DLD1 (cell line): ENCODE measurements around the gene RRN3.
"Not testable (repeated sequence)": the region's sequence is repeated elsewhere in the genome, so short reads cannot be mapped to it uniquely, and the experiment has no call there.

Experiments used
- in situ Hi-C: cut with HindIII; loops from 2 replicates; pipeline ENCODE4 v1.10.0; 2017; ENCODE audit warnings: low sequenced_read_pairs

RRN3 gene

GRCh38 chr16:15093955-15094827 is at the start of gene RRN3:
Gene RRN3, minus strand, starts transcription at chr16:15094272. Its CDS starts 39 bp downstream, at chr16:15094233.
- in situ Hi-C loops, result not testable (repeated sequence)

DNA sequence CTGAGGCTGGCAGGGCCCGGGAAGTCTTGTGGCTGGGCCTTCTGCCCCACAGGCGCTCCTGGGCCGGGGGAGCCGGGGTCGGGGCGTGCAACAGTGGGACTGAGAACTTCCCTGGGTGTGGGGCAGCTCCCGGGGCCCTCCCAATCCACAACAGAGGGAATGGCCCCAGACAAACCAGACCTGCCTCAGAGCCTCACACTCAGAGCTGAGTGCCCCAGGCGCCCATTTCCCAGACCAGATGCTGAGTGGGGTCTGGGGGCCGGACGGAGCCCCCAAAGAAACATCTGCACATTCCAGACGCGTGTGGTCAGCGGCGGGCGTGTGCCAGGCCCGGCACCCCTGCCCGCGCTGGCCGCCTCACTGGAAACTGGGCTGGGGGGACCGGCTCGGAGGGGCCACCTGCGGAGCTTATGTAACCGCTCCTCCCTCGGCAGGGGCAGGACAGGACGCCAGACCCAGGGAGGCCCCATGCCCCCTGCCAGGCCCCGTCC is 49.6 kb upstream of the RRN3 start:
- in situ Hi-C loops, result not testable (repeated sequence)

GRCh38 chr16:15142891-15143600 is 49.0 kb upstream of the RRN3 start:
- in situ Hi-C loops, result not testable (repeated sequence)

- in situ Hi-C loops, result not testable (repeated sequence)
These were observed 48.2 kb upstream of the RRN3 start for GRCh38 chr16:15142107-15142890.

DNA sequence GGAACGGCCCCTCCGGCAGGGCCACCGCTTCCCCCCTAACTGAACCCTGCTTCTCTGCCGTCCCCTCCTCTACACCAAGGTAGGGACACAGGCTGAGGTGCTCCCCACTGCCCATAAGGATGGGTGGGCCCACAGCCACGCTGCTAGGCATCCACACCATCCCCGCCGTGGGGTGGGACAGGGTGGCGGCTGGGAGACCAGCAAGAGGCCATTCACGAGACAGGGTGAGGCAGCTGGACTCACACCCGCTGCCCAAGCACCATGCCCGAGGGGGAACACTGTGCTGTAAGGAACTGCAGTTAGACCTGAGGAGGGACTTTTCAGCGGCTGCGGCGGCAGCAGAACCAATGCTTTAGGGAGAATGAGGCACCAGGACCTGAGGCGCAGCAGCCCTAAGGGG is 47.5 kb upstream of the RRN3 start:
- in situ Hi-C loops, result no loop called here

GRCh38 chr16:15140444-15141365 is 46.6 kb upstream of the RRN3 start:
- in situ Hi-C loops, result not testable (repeated sequence)

DNA sequence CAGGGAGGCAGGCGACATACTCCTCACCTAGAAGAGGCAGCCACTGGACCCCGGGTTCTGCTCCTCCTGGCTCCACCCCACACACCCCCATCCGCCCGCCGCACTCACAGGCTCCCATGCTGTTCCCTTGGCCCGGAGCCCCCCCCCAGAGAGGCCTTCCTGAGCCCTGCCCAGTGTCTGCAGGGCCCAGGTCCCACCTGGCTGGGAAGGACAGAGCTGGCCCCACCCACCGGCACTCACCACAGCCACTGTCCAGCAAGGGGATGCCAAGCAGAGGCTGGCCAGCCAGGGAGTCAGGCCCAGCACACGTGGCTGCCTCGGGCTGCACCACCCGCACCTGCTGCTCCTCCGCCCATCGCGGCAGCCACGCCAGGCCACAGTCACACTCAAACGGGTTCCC is 43.4 kb upstream of the RRN3 start:
- in situ Hi-C loops, result not testable (repeated sequence)

- in situ Hi-C loops, result not testable (repeated sequence)
These were observed 41.6 kb upstream of the RRN3 start for GRCh38 chr16:15135483-15136360.

DNA sequence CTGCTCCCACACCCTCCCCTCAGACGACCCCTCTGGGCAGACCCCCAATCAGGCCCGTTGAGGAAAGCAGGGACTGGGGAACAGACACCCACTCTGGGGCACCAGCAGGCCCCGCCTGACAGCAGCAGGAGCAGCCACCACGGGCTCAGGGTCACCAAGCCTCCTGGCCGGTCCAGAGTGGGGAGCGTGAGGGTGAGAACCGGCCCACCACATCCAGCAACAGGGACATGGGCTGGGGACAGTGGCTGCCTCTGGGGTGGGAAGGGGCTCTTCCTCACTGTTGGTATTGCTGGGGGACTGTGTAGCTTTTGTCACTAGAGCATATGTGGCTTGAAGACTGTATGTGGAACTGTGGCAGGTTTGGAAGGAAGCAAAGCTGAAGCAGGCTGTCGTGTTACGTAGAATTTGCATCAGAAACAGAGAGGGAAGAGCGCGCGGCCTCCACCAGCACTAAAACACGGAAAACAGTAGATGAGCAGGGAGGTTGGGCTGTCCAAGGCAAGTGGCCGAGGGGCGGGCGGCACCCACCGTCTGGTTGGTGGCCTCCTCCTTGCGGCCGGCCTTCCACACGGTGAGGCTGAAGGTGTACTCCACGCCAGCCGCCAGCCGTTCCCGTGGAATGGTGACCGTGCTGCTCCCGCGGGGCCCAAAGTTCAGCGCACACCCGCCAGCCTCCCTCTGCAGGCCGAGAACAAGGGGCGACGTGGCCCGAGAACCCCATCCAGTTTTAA is 40.8 kb upstream of the RRN3 start:
- in situ Hi-C loops, result not testable (repeated sequence)

DNA sequence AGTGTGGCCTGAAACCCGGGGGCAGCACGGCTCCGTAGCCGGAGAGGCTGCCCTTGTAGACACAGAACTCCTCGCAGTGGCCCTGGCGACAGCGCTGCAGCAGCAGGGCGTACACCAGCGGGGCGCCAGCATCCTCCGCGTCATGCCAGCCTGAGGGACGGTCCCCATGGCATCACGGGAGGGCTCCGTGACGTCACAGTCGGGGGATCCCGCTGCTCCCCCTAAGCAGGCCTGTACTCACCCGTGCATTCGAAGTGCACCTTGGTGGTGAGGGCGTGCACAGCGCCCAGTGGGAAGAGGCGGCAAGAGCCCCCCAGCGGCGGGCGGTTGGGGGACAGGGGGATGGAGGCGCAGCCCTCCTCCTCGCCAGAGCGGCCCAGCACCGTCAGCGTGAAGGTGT is 39.5 kb upstream of the RRN3 start:
- in situ Hi-C loops, result not testable (repeated sequence)

DNA sequence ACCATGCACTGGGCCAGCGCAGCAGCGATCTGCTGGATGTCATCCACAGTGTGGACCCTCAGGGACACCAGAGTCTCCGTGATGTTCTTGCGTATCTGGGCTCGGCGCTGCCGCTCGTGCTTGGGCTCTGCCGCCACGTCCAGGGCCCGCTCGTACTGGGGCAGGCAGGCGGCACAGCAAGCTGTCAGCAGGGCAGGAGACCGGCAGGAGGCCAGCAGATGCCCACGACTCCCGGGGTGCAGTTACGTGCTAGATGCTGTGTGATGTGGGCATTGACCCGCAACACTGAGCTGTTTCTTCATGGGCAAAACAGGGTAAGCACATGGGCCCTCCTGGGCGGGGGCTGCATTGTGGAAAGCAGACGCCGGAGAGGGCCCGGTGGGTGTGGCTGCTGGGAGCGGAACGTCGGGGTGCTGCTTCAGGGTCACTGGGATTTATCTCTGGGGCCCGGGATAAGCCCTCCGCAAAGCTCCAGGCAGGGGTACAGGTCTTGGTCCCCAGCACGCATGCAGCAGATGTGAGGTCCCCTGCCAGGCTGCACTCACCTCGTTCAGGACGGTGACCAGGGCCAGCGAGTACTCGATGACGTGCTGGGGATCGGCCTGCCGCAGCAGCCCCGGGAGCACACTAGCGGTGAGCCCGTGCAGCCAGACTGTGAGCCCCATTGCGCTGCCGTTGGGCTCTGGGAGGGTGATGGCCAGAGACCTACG is 38.8 kb upstream of the RRN3 start:
- in situ Hi-C loops, result not testable (repeated sequence)

GRCh38 chr16:15130943-15131700 is 37.0 kb upstream of the RRN3 start:
- in situ Hi-C loops, result not testable (repeated sequence)

- in situ Hi-C loops, result not testable (repeated sequence)
These were observed 36.3 kb upstream of the RRN3 start for GRCh38 chr16:15130256-15130932.

GRCh38 chr16:15127641-15128425 is 33.8 kb upstream of the RRN3 start:
- in situ Hi-C loops, result not testable (repeated sequence)

DNA sequence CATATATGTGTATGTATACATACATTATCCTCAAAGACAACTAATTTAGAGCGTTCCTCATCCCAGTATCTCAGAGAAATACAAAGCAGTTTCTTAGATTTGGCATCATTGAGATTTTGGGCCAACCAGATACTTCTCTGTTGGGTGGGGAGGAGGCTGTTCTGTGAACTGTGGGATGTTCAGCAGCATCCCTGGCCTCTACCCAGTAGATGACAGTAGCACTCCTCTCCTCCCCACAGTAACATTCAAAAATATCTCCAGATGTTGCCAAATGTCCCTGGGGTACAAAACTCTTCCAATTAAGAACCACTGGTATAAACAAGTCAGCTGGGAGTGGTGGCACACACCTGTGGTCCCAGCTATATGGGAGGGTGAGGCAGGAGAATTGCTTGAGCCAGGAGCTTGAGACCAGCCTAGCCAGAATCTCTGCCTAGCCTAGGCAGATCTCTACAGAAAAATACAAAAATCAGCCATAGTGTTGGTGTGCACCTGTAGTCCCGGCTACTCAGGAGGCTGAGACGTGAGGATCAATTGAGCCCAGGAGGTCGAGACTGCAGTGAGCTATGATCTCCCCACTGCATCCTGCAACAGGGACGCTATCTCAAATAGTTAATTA is 6.4 kb upstream of the RRN3 start:
- in situ Hi-C loops, result not testable (repeated sequence)
